Naive thymus-derived CD4-positive, alpha-beta T cell (primary cell): Measurements from ENCODE around the gene STX12. TPM values are rescaled to one million over a fixed set of nuclear protein-coding genes. Genes with fewer than 3 reads are reported as not detected.
"Not testable (repeated sequence)": the region's sequence is repeated elsewhere in the genome, so short reads cannot be mapped to it uniquely, and the experiment has no call there.

ENCODE experiments used
- ATAC-seq: fragments of 150-1000 bp; cut with Tn5 transposase; 2 replicates; pipeline ENCODE4 v1.10.0; 2021; ENCODE audit warnings: mild to moderate bottlenecking, moderate library complexity
- CTCF ChIA-PET: fragments of 350-600 bp; sonication (Branson Sonifier 250); formaldehyde crosslinking; loops from one replicate; lab custom pipeline; 2021; ENCODE audit warnings: antibody characterized with exemption; lab: Charles Lee
- POLR2A ChIA-PET: fragments of 350-600 bp; sonication (Branson Sonifier 250); formaldehyde crosslinking; loops from one replicate; lab custom pipeline; 2021; ENCODE audit warnings: antibody characterized with exemption, inconsistent platforms; lab: Charles Lee
- DNase-seq, 9 donors: peaks; one replicate each; pipeline versions ENCODE4 v3.0.0 to v3.0.0-alpha.2; 2020 to 2022; ENCODE audit warnings: mixed read lengths in 1 of 9
- H3K27ac ChIP-seq: one replicate; pipeline ENCODE4 v1.7.0; 2013; ENCODE audit warnings: mild to moderate bottlenecking, low read depth, low read length, moderate library complexity
- H3K27me3 ChIP-seq, 2 donors: one replicate each; pipeline ENCODE4 v1.7.0; 2013; ENCODE audit warnings: low read length in 2 of 2, mild to moderate bottlenecking in 2 of 2, moderate library complexity in 2 of 2; ENCODE audit not compliant: control insufficient read depth in 2 of 2, insufficient read depth in 2 of 2
- H3K36me3 ChIP-seq, 3 experiments: 1 replicate in 2 of 3; 2 replicates in 1 of 3; pipeline ENCODE4 v1.7.0; 2013; ENCODE audit warnings: low read length in 3 of 3, mild to moderate bottlenecking in 3 of 3, moderate library complexity in 1 of 3; ENCODE audit not compliant: insufficient read depth in 3 of 3, control insufficient read depth in 2 of 3
- H3K4me1 ChIP-seq, 2 donors: one replicate each; pipeline ENCODE4 v1.7.0; 2013; ENCODE audit warnings: low read length in 2 of 2, mild to moderate bottlenecking in 2 of 2, moderate library complexity in 1 of 2; ENCODE audit not compliant: control insufficient read depth in 2 of 2, insufficient read depth in 2 of 2
- H3K4me3 ChIP-seq: 2 replicates; pipeline ENCODE4 v1.7.0; 2013; ENCODE audit warnings: mild to moderate bottlenecking, low read length
- H3K9me3 ChIP-seq, 3 experiments: 1 replicate in 2 of 3; 2 replicates in 1 of 3; pipeline ENCODE4 v1.7.0; 2013; ENCODE audit warnings: low read length in 3 of 3; ENCODE audit not compliant: control insufficient read depth in 2 of 3
- H3K27ac Mint-ChIP-seq, 9 donors: one replicate each; pipeline ENCODE4 v1.8.0; 2020 to 2022; ENCODE audit warnings: mixed read lengths in 9 of 9, mild to moderate bottlenecking in 8 of 9, moderate library complexity in 5 of 9, inconsistent platforms in 2 of 9
- H3K27me3 Mint-ChIP-seq, 5 donors: one replicate each; pipeline ENCODE4 v1.8.0; 2021 to 2022; ENCODE audit warnings: mixed read lengths in 5 of 5, mild to moderate bottlenecking in 1 of 5
- H3K36me3 Mint-ChIP-seq, 5 donors: one replicate each; pipeline ENCODE4 v1.8.0; 2020 to 2022; ENCODE audit warnings: mixed read lengths in 5 of 5, mild to moderate bottlenecking in 3 of 5, inconsistent platforms in 1 of 5
- H3K4me1 Mint-ChIP-seq, 7 donors: one replicate each; pipeline ENCODE4 v1.8.0; 2020 to 2022; ENCODE audit warnings: mixed read lengths in 7 of 7, mild to moderate bottlenecking in 3 of 7, inconsistent platforms in 1 of 7
- H3K4me3 Mint-ChIP-seq, 10 donors: one replicate each; pipeline ENCODE4 v1.8.0; 2020 to 2022; ENCODE audit warnings: mild to moderate bottlenecking in 10 of 10, mixed read lengths in 10 of 10, moderate library complexity in 6 of 10, inconsistent platforms in 2 of 10
- H3K9me3 Mint-ChIP-seq, 11 donors: one replicate each; pipeline ENCODE4 v1.8.0; 2020 to 2022; ENCODE audit warnings: mixed read lengths in 11 of 11, mild to moderate bottlenecking in 4 of 11, inconsistent platforms in 1 of 11, moderate library complexity in 1 of 11
- intact Hi-C, 2 donors: fragments of 100-400 bp; cut with micrococcal nuclease; formaldehyde crosslinking; loops; one replicate each; pipeline ENCODE4 v1.15.1; 2023
- polyA plus RNA-seq, 2 donors: library from polyadenylated mRNA; unstranded; fragments of 300-500 nt; fragmentation: Illumina TruSeq; gene quantifications; one replicate each; pipeline ENCODE4 v1.2.3, GENCODE V29; 2021
- total RNA-seq, 6 experiments: library from RNA in 5 of 6; stranded (reverse) in 5 of 6; gene quantifications; 1 replicate in 5 of 6; 2 replicates in 1 of 6; pipeline ENCODE4 v1.2.3 and lab custom pipeline; 2021 to 2026

STX12 gene
- total and polyA plus RNA-seq, 7 experiments from 2014 or later, result 9.3 to 38.7 (median 26.9) TPM

DNA sequence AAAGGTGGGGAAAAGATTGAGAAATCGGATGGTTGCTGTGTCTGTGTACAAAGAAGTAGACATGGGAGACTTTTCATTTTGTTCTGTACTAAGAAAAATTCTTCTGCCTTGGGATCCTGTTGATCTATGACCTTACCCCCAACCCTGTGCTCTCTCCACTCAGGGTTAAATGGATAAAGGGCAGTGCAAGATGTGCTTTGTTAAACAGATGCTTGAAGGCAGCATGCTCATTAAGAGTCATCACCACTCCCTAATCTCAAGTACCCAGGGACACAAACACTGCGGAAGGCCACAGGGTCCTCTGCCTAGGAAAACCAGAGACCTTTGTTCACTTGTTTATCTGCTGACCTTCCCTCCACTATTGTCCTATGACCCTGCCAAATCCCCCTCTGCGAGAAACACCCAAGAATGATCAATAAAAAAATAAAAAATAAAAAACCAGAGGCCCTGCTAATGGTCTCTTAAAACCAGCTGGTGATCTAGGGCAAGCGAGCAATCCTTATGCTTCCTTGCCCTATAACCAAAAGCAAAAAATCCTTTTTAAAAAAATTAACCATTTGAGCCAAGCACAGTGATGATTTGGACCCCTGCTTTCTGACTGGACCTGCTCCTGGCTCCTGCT is 56.4 kb downstream of the STX12 start:
- H3K27me3 ChIP-seq, H3K36me3 Mint-ChIP-seq, DNase-seq, H3K9me3 Mint-ChIP-seq, intact Hi-C loops, ATAC-seq, H3K9me3 ChIP-seq, H3K27me3 Mint-ChIP-seq: not testable (repeated sequence)
- ChIA-PET POLR2A (interaction anchor here (2.2 kb wide), 1 partner anchor 56 kb away, joined by 6 read pairs; the partner anchor contains the start of gene STX12), CTCF (interaction anchor here (0.6 kb wide), 1 partner anchor 29 kb away, joined by 4 read pairs; no protein-coding TSS in a partner anchor)
- peak overlapping the region; percentile 92 for H3K27ac ChIP-seq
- H3K27ac Mint-ChIP-seq, result peak overlapping the region in 7 of 9 donors; percentile 3 to 96 (median 53)
- peak overlapping the region; percentile 71 for H3K4me3 ChIP-seq
- peaks cover 0 to 11% (median 9%) of the 10 kb centered on the region in 3 experiments for H3K36me3 ChIP-seq
- H3K4me1 ChIP-seq, result peaks cover 14 to 16% of the 10 kb centered on the region in 2 donors
- H3K4me1 Mint-ChIP-seq, result peaks cover 15 to 38% (median 28%) of the 10 kb centered on the region in 7 donors
- peak overlapping the region; percentile 61 to 96 (median 92) for H3K4me3 Mint-ChIP-seq

DNA sequence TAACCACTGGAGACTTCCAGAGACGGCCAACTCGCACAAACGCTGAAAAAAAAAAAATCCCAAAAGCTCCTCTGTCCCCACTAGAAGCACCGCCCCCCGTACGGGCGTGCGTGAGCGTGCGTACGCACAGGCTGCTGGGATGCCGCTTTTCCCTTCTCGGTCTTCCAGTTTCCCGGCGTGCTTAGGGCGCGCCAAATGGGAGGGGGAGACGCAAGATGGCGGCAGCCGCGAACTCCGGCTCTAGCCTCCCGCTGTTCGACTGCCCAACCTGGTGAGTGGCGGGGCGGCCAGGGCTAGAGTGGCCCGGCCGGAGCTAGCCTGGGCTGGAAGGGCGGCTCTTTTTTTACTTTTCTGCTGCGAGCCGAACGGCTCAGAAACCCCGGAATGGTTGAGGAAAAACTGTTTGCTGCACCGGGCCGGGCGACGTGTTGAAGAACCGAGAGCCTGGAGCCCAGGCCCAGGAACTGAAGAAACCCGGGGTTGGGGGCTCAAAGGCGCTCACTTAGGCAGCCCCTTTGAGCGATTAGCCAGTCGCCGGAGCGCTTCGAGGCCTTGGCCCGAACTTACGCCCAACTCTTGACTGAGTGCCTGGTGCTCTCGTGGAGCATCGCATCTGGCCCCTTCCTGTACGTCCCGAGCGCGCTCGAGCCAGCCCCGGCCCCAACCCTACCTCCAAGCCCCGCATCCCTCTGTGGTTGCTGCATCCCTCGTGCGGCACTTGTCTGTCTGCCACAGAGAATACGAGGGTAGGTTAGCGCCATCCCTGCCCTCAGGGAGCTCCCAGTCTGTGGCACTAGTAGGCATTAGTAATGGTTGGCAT is 57.8 kb downstream of the STX12 start, which contains the start of gene PPP1R8:
PPP1R8 (plus strand) TSS at position 162 of the 820 bp plus-strand sequence; CDS start at position 216, 54 bp downstream.
- intact Hi-C loops, result loop anchor here (1.0 to 10.0 kb wide), 9 partner anchors 42 to 676 kb away; partner anchors contain the start of genes FAM76A (in 2 of the 2), IFI6 (in 2 of the 2), STX12 (in 2 of the 2) and EYA3 (in 1 of the 2)
- peaks cover 16% of the 10 kb centered on the region in 2 donors for H3K4me1 ChIP-seq
- peaks cover 0 to 5% (median 2%) of the 10 kb centered on the region in 5 donors for H3K36me3 Mint-ChIP-seq
- no peaks in the 10 kb centered on the region for H3K27me3 ChIP-seq
- H3K4me1 Mint-ChIP-seq, result peaks cover 16 to 51% (median 38%) of the 10 kb centered on the region in 7 donors
- ATAC-seq, result peak; percentile 100
- H3K9me3 Mint-ChIP-seq, result no peaks in the 10 kb centered on the region
- peak within 1 kb of the TSS; percentile 71 for H3K4me3 ChIP-seq
- DNase-seq, result peak; percentile 57 to 89 (median 86)
- peak within 1 kb of the TSS; percentile 90 to 96 (median 93) for H3K4me3 Mint-ChIP-seq
- no peaks in the 10 kb centered on the region for H3K9me3 ChIP-seq
- peak within 1 kb of the TSS; percentile 92 for H3K27ac ChIP-seq
- H3K27me3 Mint-ChIP-seq, result no peaks in the 10 kb centered on the region
- peak within 1 kb of the TSS; percentile 86 to 96 (median 92) for H3K27ac Mint-ChIP-seq
- ChIA-PET POLR2A (interaction anchor here (0.7 to 2.2 kb wide), 7 partner anchors 17 to 597 kb away, joined by 3 to 6 read pairs (median 3); partner anchors contain the start of genes FAM76A, IFI6 and STX12), CTCF (interaction anchor here (0.7 kb wide), 1 partner anchor 58 kb away, joined by 3 read pairs; the partner anchor contains the start of gene STX12)
- H3K36me3 ChIP-seq, result peaks cover 0 to 21% (median 9%) of the 10 kb centered on the region in 3 experiments

DNA sequence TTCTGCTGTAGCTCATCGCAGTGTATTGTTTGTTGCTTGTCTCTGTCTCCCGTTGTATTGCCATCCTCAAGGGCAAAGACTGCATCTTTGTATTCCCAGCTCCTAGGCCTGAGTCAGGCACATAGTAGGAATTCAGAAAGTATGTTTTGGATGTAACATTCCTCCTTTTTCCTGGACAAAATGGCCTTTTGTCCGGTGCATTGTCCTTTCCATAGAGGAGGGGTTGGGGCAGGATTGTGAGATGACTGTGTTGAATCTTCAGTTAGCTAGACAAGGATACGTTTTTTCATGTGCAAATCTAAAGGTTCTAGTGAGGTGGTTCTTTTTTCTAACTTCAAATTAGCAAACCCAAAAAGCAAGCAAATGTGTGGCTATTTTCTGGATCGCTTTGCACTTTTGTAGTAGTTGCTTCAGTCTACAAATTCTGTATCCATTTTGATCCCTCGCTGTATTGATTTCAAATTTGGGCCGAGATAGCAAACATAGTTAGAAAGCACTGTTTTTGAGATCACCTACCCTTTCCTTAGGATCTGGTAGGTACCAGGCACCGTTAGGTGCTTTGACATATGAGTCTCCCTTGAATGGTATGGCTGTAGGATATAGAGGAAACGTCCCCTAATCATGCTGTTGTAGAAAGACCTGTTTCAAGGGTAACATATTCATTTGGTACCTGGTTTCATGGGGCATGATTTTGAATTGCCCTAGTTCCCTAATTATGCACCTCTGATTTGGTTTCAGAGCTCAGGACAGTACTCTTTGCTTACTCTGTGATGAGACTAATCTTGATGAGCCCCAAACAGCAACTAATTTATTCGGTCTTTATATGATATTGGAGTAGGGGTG is 58.8 kb downstream of the STX12 start:
- H3K36me3 ChIP-seq, result peaks cover 0 to 24% (median 9%) of the 10 kb centered on the region in 3 experiments
- H3K9me3 Mint-ChIP-seq, result no peaks in the 10 kb centered on the region
- H3K27me3 Mint-ChIP-seq, result no peaks in the 10 kb centered on the region
- no peak for DNase-seq
- CTCF ChIA-PET, result interaction anchor here (0.6 kb wide), 3 partner anchors 10 to 1729 kb away, joined by 3 read pairs; no protein-coding TSS in a partner anchor
- peak overlapping the region; percentile 71 for H3K4me3 ChIP-seq
- peaks cover 16 to 55% (median 41%) of the 10 kb centered on the region in 7 donors for H3K4me1 Mint-ChIP-seq
- peak overlapping the region; percentile 92 for H3K27ac ChIP-seq
- ATAC-seq, result no peak
- POLR2A ChIA-PET, result interaction anchor here (0.7 to 2.2 kb wide), 5 partner anchors 11 to 1240 kb away, joined by 3 to 6 read pairs (median 3); partner anchors contain the start of gene STX12
- H3K27ac Mint-ChIP-seq, result peak overlapping the region; percentile 86 to 96 (median 92)
- no peaks in the 10 kb centered on the region for H3K9me3 ChIP-seq
- H3K27me3 ChIP-seq, result no peaks in the 10 kb centered on the region
- H3K4me3 Mint-ChIP-seq, result peak overlapping the region; percentile 90 to 96 (median 93)
- intact Hi-C loops, result loop anchor here (2.0 to 10.0 kb wide), 4 partner anchors 41 to 676 kb away; partner anchors contain the start of genes IFI6 (in 1 of the 2), RCC1 (in 1 of the 2), THEMIS2 (in 1 of the 2) and WDTC1 (in 1 of the 2)
- H3K36me3 Mint-ChIP-seq, result peaks cover 0 to 5% (median 4%) of the 10 kb centered on the region in 5 donors
- H3K4me1 ChIP-seq, result peaks cover 16 to 17% of the 10 kb centered on the region in 2 donors

DNA sequence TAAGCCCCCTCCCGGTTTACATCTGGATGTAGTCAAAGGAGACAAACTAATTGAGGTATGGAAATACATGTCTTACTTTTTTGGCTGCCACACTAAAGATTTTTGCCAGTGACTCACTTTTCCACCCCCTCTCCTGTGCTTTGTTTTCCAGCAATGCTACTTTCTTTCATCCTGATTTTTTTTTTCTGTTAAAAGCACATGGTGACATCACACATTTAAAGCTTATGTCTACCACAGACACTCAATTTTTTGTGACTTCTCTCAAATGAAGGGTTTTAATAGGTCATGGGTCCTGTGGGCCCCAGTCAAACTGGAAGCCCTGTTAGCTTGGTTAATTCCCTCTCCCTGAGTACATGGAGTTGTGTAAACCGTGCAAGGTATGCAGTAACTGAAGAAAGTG is 59.7 kb downstream of the STX12 start:
- intact Hi-C loops, result loop anchor here in 1 of 2 donors (5.0 to 10.0 kb wide), 2 partner anchors 598 to 675 kb away; partner anchors contain the start of genes RCC1 and WDTC1
- Mint-ChIP-seq H3K27ac (peak overlapping the region in 2 of 9 donors; percentile 36 to 81), H3K4me3 (peak overlapping the region in 9 of 10 donors; percentile 18 to 96 (median 90))

DNA sequence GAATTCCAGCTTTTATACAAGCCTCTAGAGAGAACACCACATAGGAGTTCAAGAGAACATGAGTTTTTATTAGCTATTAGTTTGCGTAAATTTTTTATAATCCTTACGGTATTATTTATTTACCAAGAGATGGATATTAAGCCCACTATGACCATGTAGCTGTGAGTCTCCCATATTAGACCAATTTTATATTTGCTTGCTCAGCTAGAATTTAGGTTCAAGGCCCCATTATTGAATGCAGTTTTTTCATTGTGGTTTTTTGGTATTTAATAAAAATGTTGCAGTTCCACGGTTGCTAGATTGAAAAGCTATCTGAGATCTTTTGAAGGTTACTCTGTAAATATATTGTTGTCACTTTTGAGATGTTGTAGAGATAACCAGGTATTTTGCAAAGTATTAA is 60.5 kb downstream of the STX12 start:
- peaks cover 16 to 17% of the 10 kb centered on the region in 2 donors for H3K4me1 ChIP-seq
- ATAC-seq, result no peak
- peaks cover 0 to 27% (median 9%) of the 10 kb centered on the region in 3 experiments for H3K36me3 ChIP-seq
- DNase-seq, result no peak
- no peak overlapping the region for H3K4me3 ChIP-seq
- ChIA-PET POLR2A (interaction anchor here (0.6 to 0.7 kb wide), 2 partner anchors 110 to 616 kb away, joined by 3 to 7 read pairs; no protein-coding TSS in a partner anchor), CTCF (interaction anchor here (0.5 to 0.7 kb wide), 2 partner anchors 507 to 576 kb away, joined by 3 read pairs; no protein-coding TSS in a partner anchor)
- Mint-ChIP-seq H3K9me3 (no peaks in the 10 kb centered on the region), H3K27me3 (no peaks in the 10 kb centered on the region), H3K4me3 (no peak overlapping the region), H3K27ac (peak overlapping the region in 1 of 9 donors; percentile 9), H3K4me1 (peaks cover 16 to 55% (median 41%) of the 10 kb centered on the region in 7 donors), H3K36me3 (peaks cover 0 to 5% (median 4%) of the 10 kb centered on the region in 5 donors)
- no peaks in the 10 kb centered on the region for H3K9me3 ChIP-seq
- no peaks in the 10 kb centered on the region for H3K27me3 ChIP-seq
- H3K27ac ChIP-seq, result no peak overlapping the region
- intact Hi-C loops, result loop anchor here in 1 of 2 donors (5.0 to 10.0 kb wide), 2 partner anchors 599 to 674 kb away; partner anchors contain the start of genes RCC1 and WDTC1

More for the DNA sequence above, 59.7 kb downstream of the STX12 start:
- no peaks in the 10 kb centered on the region for H3K9me3 ChIP-seq
- no peak for ATAC-seq
- Mint-ChIP-seq H3K9me3 (no peaks in the 10 kb centered on the region), H3K36me3 (peaks cover 0 to 5% (median 4%) of the 10 kb centered on the region in 5 donors), H3K4me1 (peaks cover 16 to 55% (median 41%) of the 10 kb centered on the region in 7 donors), H3K27me3 (no peaks in the 10 kb centered on the region)
- ChIA-PET POLR2A (interaction anchor here (0.6 to 1.4 kb wide), 2 partner anchors 139 to 617 kb away, joined by 3 to 7 read pairs; no protein-coding TSS in a partner anchor), CTCF (interaction anchor here (0.6 kb wide), 2 partner anchors 9 to 122 kb away, joined by 3 read pairs; no protein-coding TSS in a partner anchor)
- no peak overlapping the region for H3K27ac ChIP-seq
- no peak overlapping the region for H3K4me3 ChIP-seq
- peaks cover 16 to 17% of the 10 kb centered on the region in 2 donors for H3K4me1 ChIP-seq
- no peaks in the 10 kb centered on the region for H3K27me3 ChIP-seq
- H3K36me3 ChIP-seq, result peaks cover 0 to 27% (median 9%) of the 10 kb centered on the region in 3 experiments
- DNase-seq, result no peak
